ACHN (cell line): ENCODE measurements around the gene ACSL3.

Experiments used
- DNase-seq: peaks from one replicate; pipeline ENCODE4 v3.0.0-alpha.2; 2015
- in situ Hi-C: cut with HindIII; loops from 2 replicates; pipeline ENCODE4 v1.10.0; 2017; ENCODE audit warnings: low sequenced_read_pairs, low pct_ligation_motif_present, low pct_unique_long_range_greater_than_20kb

The ACSL3 gene

DNA sequence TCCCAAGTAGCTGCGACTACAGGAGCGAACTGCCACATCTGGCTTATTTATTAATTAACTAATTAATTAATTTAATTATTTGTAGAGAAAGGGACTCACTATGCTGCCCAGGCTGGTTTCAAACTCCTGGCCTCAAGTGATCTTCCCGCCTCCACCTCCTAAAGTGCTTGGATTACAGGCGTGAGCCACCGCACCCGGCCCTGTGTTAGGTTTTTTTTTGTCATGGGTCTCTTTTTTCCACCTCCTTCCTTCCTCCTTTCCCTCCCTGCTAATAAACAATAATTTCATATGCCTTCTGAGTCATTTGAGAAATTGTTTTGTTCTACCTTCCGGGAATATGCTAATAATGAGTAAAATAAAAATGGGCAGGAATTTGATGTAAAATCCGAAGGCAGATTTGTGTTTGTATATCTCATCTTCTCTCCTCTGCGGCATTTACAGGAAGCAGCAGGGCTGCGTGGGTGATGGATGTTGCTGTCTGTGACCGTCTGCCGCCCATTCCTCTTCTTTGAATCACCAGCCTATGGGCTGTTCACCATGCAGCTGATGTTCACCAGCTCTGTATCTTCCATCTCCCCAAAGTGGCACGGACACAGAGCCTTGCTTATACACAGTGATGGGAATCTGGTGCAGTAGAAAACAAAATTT, 89.9 kb downstream of the ACSL3 start:
- in situ Hi-C loops = no loop called here

DNA sequence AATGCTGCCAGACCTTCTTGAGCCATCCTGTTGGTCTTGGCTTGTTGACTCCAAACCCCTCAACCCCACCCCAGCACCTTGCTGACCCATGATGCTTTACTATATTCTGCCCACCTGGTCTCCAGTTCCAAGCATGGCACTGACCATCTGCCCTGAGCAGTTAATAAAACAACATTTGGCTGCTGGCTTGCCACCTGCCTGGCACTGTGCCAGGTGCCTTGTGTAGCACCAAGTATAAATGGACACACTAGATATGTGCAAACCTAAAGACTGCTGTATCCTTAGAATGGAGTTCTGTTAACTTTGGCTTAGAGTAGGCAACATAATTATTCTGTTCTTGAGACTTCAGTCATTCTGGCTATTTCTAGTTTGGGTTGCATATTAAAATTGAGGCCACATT, 91.4 kb downstream of the ACSL3 start:
- in situ Hi-C loops = no loop called here
- no peak for DNase-seq

More for the DNA sequence above, 89.9 kb downstream of the ACSL3 start:
- DNase-seq = no peak

DNA sequence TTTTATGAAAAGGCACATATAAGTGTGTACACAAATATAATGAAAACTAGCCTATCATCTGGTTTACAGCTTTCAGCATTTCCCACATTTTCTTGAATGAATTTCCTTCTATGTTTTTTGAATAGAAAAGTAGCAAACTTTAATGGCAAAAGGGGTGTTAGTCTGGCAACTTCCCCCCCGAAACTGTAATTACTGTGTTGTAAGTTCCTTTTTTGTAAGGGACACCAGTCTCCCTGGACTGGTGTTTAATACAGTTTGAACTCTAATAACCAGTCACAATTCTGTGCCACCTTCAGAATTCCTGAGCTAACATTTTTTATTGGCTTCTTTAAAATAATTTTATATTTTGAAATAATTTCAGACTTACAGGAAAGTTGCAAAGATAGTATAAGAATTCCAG, 94.2 kb downstream of the ACSL3 start:
- no peak for DNase-seq
- in situ Hi-C loops = no loop called here

DNA sequence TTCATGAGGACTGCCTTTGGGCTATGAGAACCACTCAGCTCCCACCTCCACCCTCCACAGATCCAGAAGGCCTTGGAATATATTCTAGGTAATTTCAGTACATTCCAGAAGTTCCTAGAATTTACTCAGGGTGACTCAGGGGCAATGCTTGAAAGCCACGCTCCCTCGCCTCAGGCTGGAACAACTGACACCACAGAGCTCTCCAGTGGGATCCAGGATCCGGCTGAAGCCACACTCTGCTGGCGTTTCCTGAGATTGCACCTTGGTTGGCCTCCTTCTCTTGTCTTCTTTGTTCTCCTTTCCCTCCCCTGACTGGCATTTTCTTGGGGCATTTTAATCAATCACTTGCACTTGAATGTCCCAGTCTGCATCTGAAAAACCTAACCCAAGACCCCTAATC, 98.5 kb downstream of the ACSL3 start:
- peak; percentile 97 for DNase-seq
- in situ Hi-C loops = no loop called here

DNA sequence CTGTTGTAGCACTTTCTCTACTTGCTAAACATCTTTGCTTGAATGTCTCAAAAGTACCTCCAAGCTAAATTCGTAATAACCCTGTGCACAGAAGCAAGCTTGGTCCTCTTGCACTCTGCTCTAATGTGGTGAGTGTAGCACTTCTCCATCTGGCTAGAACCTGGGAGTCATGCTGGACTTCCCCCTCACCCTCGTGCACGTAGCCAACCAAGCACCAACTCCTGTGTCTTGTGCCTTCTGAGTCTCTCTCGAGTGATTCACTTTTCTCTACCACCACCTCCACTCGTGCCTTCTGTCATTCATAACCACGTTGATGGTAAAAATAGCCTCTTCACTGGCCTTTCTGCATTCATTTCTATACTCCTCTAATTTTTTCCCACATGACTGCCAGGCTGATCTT, 99.3 kb downstream of the ACSL3 start:
- DNase-seq = no peak
- in situ Hi-C loops = no loop called here

DNA sequence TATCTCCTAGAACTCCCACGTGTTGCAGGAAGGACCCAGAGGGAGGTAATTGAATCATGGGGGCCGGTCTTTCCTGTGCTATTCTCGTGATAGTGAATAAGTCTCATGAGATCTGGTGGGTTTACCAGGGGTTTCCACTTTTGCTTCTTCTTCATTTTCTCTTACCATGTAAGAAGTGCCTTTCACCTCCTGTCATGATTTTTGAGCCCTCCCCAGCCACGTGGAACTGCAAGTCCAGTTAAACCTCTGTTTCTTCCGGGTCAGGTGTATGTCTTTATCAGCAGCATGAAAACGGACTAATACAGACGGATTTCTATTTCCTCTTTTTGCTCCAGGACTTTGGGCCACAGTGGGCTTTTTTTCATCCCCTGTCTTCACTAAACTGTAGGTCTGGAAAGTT, 102.8 kb downstream of the ACSL3 start:
- DNase-seq = no peak
- in situ Hi-C loops = no loop called here

DNA sequence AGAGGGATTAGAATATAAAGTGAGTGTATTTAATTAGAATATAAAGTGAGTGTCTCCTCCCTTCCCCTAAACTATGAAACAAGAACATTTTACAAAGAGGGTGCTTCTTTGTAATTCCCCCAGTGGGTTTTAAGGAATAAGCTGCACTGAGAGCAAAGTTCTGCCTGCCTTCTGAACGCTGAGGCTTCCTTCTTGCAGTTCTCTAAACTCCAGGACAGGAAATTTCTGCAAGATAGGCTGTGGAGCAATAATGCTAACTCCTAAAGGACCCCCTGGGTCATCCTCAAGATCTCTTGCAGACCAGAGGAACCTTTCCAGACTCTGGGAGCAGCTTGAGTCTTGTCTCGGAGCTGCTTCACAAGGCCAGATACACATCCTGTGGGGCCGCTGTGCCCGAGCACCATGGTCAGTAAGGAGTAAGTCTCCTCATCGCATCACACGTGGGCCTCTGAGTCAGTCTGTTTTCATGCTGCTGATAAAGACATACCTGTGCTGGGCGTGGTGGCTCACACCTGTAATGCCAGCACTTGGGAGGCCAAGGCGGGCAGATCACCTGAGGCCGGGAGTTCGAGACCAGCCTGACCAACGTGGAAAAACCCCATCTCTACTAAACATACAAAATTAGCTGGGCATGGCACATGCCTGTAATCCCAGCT, 103.7 kb downstream of the ACSL3 start:
- in situ Hi-C loops = no loop called here
- DNase-seq = no peak

DNA sequence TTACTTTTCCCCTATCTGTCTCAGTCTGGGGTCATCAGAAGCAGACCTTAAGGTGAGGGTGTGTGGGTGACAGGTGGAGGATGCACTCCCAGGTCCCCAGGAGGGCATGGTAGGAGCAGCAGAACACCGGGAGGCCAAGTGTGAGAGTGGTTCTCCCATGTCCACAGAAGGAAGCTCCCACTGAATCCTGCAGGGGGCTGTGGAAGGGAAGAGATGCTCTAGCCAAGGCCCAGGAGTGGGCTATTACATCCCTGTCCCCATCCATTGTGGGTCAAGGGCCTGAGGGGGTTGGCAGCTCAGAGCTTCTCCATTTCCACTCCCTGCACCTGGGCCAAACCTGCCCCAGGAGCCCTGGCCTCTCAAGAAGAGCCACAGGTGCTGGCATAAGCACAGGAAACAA, 104.7 kb downstream of the ACSL3 start:
- in situ Hi-C loops = no loop called here
- no peak for DNase-seq

DNA sequence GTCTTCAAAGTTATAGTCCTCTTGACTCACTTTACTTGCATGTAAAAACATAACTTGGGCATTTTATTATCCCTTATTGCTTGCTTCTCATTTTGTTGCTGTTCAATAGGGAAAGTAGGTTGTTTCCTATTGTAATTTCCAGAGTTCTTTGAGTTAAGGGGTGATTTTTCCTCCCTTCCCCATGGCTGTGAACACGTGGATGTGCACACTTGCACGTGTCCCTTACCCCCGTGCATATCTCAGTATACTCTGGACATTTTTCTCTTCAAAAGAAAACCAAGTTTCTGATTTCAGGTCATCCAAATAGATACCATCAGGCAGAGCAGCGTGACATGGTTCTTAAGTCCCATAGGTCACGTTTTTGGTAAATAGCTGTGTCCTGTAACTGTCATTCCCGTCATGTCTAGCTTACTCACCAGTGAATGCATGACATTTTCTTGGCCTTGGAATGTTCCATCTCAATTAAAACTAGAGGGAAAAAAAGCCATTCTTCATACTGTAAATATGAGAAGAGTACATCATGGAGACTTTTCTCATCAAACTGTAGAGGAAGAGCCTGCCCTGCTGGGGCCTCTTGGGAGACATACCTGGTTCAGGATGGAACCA, 107.8 kb downstream of the ACSL3 start:
- in situ Hi-C loops = no loop called here
- DNase-seq = no peak

DNA sequence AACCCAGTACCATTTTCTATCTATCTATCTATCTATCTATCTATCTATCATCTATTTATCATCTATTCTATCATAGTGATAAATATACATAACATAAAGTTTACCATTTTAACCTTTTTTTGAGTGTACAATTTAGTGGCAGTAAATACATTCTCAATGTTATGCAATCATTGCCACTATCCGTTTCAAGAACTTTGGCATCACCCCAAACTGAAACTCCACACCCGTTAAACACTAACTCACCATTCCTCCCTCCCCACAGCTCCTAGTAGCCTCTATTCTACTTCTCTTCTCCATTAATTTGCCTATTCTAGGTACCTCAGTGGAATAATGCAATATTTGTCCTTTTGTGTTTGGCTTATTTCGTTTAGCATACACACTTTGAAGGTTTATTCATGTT, 108.7 kb downstream of the ACSL3 start:
- in situ Hi-C loops = no loop called here
- DNase-seq = no peak

DNA sequence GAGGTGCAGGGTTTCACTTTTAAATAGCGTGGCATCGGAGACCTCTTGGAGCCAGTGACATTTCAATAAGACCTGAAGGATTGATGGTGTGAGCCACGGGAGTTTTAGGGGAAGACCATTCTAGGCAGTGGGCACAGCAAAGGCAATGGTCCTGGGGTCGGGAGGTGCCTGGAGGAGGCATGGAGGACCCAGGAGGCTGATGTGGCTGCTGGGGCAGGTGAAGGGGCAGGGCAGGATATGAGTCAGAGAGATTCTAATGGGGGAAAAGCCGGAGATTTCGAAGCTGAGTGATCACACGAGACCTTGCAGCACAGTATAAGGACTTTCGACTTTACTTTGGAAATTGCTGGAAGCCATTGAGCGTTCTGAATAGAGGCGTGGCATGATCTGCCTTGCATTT, 111.6 kb downstream of the ACSL3 start:
- in situ Hi-C loops = no loop called here
- DNase-seq = no peak

DNA sequence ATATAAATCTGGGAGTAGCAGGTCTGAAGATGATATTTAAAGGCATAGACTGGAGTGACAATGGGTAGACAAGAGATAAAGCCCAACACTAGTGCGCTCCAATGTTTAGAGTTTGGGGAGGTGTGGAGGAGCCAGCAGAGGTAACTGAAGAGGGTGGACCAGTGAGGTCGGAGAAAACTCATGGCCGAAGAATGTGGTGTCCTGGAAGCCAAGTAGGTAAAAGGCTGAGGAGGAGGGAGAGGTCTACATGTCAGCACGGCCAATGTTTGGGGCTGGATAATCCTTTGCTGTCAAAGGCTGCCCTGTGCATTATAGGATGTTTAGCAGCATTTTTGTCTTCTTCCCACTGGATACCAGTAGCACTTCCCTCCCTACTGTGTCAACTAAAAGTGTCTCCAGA, 112.4 kb downstream of the ACSL3 start:
- no peak for DNase-seq
- in situ Hi-C loops = no loop called here

DNA sequence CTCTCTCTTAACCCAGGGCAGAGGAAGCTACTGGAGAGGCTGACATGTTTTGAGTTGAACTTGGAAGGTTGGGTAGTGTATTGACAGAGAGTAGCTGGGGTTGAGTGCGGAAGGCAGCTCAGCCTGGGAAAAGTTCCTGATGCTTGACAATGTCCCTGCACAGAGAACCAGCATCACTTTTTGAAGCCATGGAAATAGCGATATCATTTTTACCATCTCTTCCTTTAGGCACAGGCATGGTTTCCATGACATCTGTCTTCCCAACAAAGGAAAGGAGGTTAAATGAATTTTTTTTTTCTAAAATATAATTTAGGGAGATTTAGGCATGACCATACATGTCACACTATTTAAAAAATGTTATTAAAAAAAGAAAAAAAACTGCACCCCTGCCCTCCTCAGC, 112.9 kb downstream of the ACSL3 start:
- in situ Hi-C loops = no loop called here
- no peak for DNase-seq

DNA sequence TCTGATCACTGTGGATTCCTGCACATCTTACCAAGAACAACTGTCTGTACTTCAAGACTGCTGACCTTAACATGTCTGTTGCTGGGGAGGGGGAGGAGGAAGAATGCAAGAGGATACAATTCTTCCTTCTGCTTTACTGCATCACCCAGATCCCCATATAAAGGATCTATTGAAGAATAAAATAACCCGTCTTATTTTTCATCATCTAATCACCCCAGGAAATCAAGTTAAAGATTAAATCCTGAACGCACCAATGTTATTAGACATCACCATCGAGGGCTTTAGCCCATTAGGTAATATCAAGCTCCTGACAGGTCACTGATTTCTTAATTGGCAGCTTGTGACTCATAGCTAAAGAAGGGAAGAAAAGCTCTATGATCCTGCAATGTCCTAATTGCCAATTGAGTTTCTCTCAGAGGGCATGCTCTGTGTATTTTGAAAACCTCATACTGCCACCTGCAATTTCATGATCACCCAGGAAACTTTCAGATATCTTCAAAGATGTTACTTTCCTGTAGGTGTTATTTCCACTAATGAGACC, 115.8 kb downstream of the ACSL3 start:
- in situ Hi-C loops = no loop called here
- DNase-seq = no peak

DNA sequence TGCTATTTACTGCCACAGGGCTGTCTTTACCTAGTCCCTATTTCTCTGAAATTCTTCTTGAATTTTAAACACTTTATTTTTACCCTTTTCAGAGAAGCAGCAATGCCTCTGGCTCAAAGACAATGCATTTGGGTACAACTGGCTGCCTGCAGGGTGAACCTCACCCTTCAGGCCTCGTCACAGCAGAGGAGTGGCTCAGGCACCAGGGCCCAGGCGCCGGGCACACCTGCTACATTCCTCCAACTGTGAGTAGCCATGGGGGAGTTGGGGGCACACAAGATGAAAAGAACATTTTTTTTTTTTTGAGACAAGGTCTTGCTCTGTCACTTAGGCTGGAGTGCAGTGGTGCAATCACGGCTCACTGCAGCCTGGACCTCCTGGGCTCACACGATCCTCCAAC, 116.3 kb downstream of the ACSL3 start:
- in situ Hi-C loops = no loop called here
- DNase-seq = no peak

DNA sequence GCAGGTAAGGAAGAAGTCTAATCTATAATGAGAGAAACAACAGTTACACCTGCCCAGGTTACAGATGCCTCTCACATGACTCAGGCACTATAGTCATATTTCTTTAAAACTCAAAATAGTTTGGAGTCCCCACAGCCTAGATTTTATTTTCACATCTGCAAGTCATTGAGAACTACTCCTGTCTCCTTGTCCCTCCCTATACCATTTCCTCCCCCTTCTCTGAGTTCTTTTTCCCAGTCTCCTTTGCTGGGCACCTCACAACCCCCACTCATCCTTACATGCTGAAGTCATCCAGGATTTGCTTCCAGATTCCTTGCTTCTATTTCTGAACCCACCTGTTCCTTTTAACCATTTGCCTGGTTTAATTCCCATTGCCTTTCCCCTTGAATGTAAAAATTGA, 118.0 kb downstream of the ACSL3 start:
- no peak for DNase-seq
- in situ Hi-C loops = no loop called here

DNA sequence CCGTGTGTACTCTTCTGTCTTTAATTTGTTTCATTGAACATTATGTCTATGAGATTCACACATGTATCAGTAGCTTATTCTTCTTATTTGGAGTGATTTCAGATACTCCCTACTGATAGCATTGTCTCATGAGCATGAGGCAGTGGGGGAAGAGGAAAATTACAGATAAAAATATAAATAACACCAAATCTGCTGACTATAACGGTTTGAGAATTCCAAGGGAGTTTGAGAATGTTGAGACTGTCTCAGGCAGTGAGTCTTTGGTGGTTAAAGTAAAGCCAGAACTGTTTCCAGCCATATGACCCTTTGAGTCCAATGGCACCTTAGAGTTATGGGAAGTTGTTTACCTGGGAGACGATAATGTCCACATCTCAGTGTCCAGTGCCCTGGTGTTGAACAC, 118.6 kb downstream of the ACSL3 start:
- DNase-seq = no peak
- in situ Hi-C loops = no loop called here

DNA sequence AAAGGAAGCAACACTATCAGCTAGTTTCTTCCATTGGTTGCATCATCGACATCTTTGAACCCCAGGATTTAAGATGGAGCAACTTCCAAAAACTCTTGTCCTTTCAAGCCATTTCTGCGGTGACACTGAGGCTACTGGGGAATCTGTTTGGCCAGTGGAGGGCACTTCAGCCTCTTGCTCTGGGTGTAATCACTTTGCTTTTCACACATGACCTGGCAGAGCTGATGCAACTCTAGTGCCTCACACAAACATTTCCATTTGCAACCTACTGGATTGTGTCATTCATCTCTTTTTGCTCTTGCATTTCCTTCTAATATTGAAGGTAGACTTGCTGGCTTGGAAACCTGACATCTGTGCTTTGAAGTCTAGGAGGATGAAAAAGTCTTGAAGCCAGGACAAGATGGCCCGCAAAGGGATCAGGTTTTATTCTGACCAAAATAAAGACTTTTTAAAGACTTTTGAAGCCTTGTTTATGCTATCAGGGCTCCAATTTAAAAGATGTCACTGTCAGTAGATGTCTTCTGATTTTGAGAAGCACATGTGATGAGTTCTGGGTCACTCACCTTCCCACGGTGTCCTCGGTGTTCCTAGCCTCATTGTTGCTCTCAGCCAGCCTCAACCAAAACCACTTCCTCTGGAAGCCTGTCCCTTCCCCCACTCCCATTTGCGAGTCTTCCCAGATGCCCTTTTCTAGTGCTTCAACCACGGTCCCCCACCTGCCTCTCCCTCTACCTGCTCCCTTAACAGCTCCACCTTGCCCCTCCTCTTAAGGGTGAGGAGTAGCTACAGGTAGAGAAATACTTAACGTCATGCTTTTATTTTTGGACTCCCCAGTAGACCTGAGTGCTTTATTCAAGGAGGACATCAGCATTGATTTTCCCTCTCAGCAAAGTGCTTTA, 121.4 kb downstream of the ACSL3 start:
- in situ Hi-C loops = no loop called here

DNA sequence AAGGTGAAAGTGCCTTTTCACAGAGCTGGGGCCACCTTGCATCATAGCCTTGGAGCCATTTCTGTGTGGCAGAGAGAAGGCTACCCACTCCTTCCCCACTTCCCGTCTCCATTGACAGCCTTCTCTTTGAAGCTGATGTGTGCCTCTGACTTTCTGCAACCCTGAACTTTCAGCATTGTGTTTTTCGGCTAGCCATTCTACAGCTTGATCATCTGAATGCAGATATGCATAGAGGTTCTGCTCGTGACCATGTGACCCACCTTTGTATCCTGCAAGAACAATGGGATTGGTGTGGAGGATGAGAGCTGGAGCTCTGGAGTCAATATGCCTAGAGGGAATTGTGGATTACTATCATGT, 122.1 kb downstream of the ACSL3 start:
- no peak for DNase-seq
- in situ Hi-C loops = no loop called here

More for the DNA sequence above, 121.4 kb downstream of the ACSL3 start:
- DNase-seq = peak; percentile 80
